Measurements from ENCODE around the gene PRR5L.

The PRR5L gene

GRCh38 chr11:36309779-36310178, 13.7 kb downstream of the PRR5L start:
- DNase-seq: no peak
- Mint-ChIP-seq H3K27ac (no peak overlapping the region), H3K9me3 (no peaks in the 10 kb centered on the region), H3K36me3 (ENCODE audit: low read depth) (no peaks in the 10 kb centered on the region), H3K27me3 (ENCODE audit: low read depth, poor library complexity) (peaks cover 7% of the 10 kb centered on the region), H3K4me3 (no peak overlapping the region), H3K4me1 (peaks cover 9% of the 10 kb centered on the region)
- no peak for TF ChIP-seq CTCF (IDR thresholded peaks at IDR 0.05)

GRCh38 chr11:36311926-36312595, 16.0 kb downstream of the PRR5L start:
- Mint-ChIP-seq H3K4me1 (peaks cover 9% of the 10 kb centered on the region), H3K27me3 (ENCODE audit: low read depth, poor library complexity) (peaks cover 4% of the 10 kb centered on the region), H3K27ac (no peak overlapping the region), H3K4me3 (no peak overlapping the region), H3K9me3 (no peaks in the 10 kb centered on the region), H3K36me3 (ENCODE audit: low read depth) (no peaks in the 10 kb centered on the region)
- no peak for TF ChIP-seq CTCF (IDR thresholded peaks at IDR 0.05)
- no peak for DNase-seq

- H3K4me3 Mint-ChIP-seq: no peak overlapping the region
- peaks cover 9% of the 10 kb centered on the region for H3K4me1 Mint-ChIP-seq
- H3K36me3 Mint-ChIP-seq (ENCODE audit: low read depth): no peaks in the 10 kb centered on the region
- H3K27ac Mint-ChIP-seq: no peak overlapping the region
- DNase-seq: no peak
- H3K9me3 Mint-ChIP-seq: no peaks in the 10 kb centered on the region
- no peak for TF ChIP-seq CTCF (IDR thresholded peaks at IDR 0.05)
- peaks cover 6% of the 10 kb centered on the region for H3K27me3 Mint-ChIP-seq (ENCODE audit: low read depth, poor library complexity)
These were observed 16.8 kb downstream of the PRR5L start for GRCh38 chr11:36312611-36313472.

- Mint-ChIP-seq H3K4me1 (peaks cover 9% of the 10 kb centered on the region), H3K4me3 (no peak overlapping the region), H3K27ac (no peak overlapping the region), H3K36me3 (ENCODE audit: low read depth) (no peaks in the 10 kb centered on the region), H3K9me3 (no peaks in the 10 kb centered on the region), H3K27me3 (ENCODE audit: low read depth, poor library complexity) (peaks cover 10% of the 10 kb centered on the region)
- no peak for TF ChIP-seq CTCF (IDR thresholded peaks at IDR 0.05)
- DNase-seq: no peak
These were observed 17.8 kb downstream of the PRR5L start for GRCh38 chr11:36313750-36314433.

GRCh38 chr11:36314434-36314767, 18.3 kb downstream of the PRR5L start:
- H3K27me3 Mint-ChIP-seq (ENCODE audit: low read depth, poor library complexity): peaks cover 10% of the 10 kb centered on the region
- H3K4me3 Mint-ChIP-seq: no peak overlapping the region

More at GRCh38 chr11:36314434-36314767, 18.3 kb downstream of the PRR5L start:
- Mint-ChIP-seq H3K27ac (no peak overlapping the region), H3K9me3 (no peaks in the 10 kb centered on the region), H3K4me1 (peaks cover 9% of the 10 kb centered on the region), H3K36me3 (ENCODE audit: low read depth) (no peaks in the 10 kb centered on the region)
- DNase-seq: no peak
- no peak for TF ChIP-seq CTCF (IDR thresholded peaks at IDR 0.05)
